ENCODE data around the gene IER3.
"Not testable (repeated sequence)": the region's sequence is repeated elsewhere in the genome, so short reads cannot be mapped to it uniquely, and the experiment has no call there.

IER3 gene

GRCh38 chr6:30767158-30767943, 23.0 kb upstream of the IER3 start:
- DNase-seq (ENCODE audit: low read depth in 1 of 2, low spot score in 1 of 2): no peak
- TF ChIP-seq POLR2AphosphoS5 (IDR thresholded peaks at IDR 0.05; ENCODE audit: low read depth): no peak
- no peaks in the 10 kb centered on the region for H3K27me3 ChIP-seq (ENCODE audit: insufficient read depth, poor library complexity, severe bottlenecking)
- H3K27ac ChIP-seq (replicated peaks): no peak overlapping the region
- no peak overlapping the region for H3K4me3 ChIP-seq (replicated peaks; ENCODE audit: insufficient read depth, low read length)

GRCh38 chr6:30766461-30767157, 22.3 kb upstream of the IER3 start:
- Histone ChIP-seq H3K27ac (replicated peaks) (no peak overlapping the region), H3K4me3 (replicated peaks; ENCODE audit: insufficient read depth, low read length) (no peak overlapping the region), H3K27me3 (ENCODE audit: insufficient read depth, poor library complexity, severe bottlenecking) (no peaks in the 10 kb centered on the region)
- DNase-seq (ENCODE audit: low read depth in 1 of 2, low spot score in 1 of 2): no peak
- TF ChIP-seq CTCF (IDR thresholded peaks at IDR 0.05; ENCODE audit: insufficient read depth, low read length): no peak
- TF ChIP-seq GABPA (IDR thresholded peaks at IDR 0.05; ENCODE audit: low read depth): no peak
- TF ChIP-seq POLR2AphosphoS5 (IDR thresholded peaks at IDR 0.05; ENCODE audit: low read depth): no peak
- no peak for TF ChIP-seq REST (IDR thresholded peaks at IDR 0.05; ENCODE audit: insufficient replicate concordance, low read depth)
- TF ChIP-seq SPI1 (IDR thresholded peaks at IDR 0.05; ENCODE audit: borderline replicate concordance, low read depth): no peak

- H3K27ac ChIP-seq (replicated peaks); H3K4me3 ChIP-seq (replicated peaks; ENCODE audit: insufficient read depth, low read length); H3K27me3 ChIP-seq (ENCODE audit: insufficient read depth, poor library complexity, severe bottlenecking); DNase-seq (ENCODE audit: low read depth in 1 of 2, low spot score in 1 of 2): not testable (repeated sequence)
Observed at GRCh38 chr6:30765495-30765894, 21.1 kb upstream of the IER3 start.

GRCh38 chr6:30764490-30765043, 20.2 kb upstream of the IER3 start:
- not testable (repeated sequence) for H3K4me3 ChIP-seq (replicated peaks; ENCODE audit: insufficient read depth, low read length); H3K27ac ChIP-seq (replicated peaks); H3K27me3 ChIP-seq (ENCODE audit: insufficient read depth, poor library complexity, severe bottlenecking); DNase-seq (ENCODE audit: low read depth in 1 of 2, low spot score in 1 of 2)

GRCh38 chr6:30763618-30764489, 19.5 kb upstream of the IER3 start:
- H3K27ac ChIP-seq (replicated peaks): no peak overlapping the region; the same call in 1 of the 2 replicates
- TF ChIP-seq REST (IDR thresholded peaks at IDR 0.05; ENCODE audit: insufficient replicate concordance, low read depth) (no peak), GABPA (IDR thresholded peaks at IDR 0.05; ENCODE audit: low read depth) (no peak), CTCF (IDR thresholded peaks at IDR 0.05; ENCODE audit: insufficient read depth, low read length) (no peak), SPI1 (IDR thresholded peaks at IDR 0.05; ENCODE audit: borderline replicate concordance, low read depth) (no peak; the same call in 1 of the 2 replicates), POLR2AphosphoS5 (IDR thresholded peaks at IDR 0.05; ENCODE audit: low read depth) (no peak)
- H3K4me3 ChIP-seq (replicated peaks; ENCODE audit: insufficient read depth, low read length): no peak overlapping the region
- DNase-seq (ENCODE audit: low read depth in 1 of 2, low spot score in 1 of 2): no peak
- no peaks in the 10 kb centered on the region for H3K27me3 ChIP-seq (ENCODE audit: insufficient read depth, poor library complexity, severe bottlenecking)

Data from HL-60 (cell line).